Body of pancreas (tissue), 4 donors: Measurements from ENCODE around the gene LPP. TPM values are rescaled to one million over a fixed set of nuclear protein-coding genes. Genes with fewer than 3 reads are reported as not detected.

Source experiments
- ATAC-seq: fragments of 150-250 bp; one replicate; pipeline ENCODE4 v1.9.1; 2016
- DNase-seq, 4 donors: peaks; one replicate each; pipeline ENCODE4 v3.0.0-alpha.2; 2019
- H3K27ac ChIP-seq, 4 donors: fragments of 200-600 bp; sonication (generic); 1 replicate in 3 of 4; 2 replicates in 1 of 4; pipeline versions ENCODE4 v1.5.1 to v1.6.1; 2016 to 2019; ENCODE audit warnings: mild to moderate bottlenecking in 1 of 4, mixed read lengths in 1 of 4, moderate library complexity in 1 of 4
- H3K27me3 ChIP-seq, 2 donors: fragments of 200-600 bp; sonication (generic); one replicate each; pipeline ENCODE4 v1.6.0; 2016; ENCODE audit warnings: mild to moderate bottlenecking in 1 of 2
- H3K36me3 ChIP-seq, 2 donors: fragments of 200-600 bp; sonication (generic); replicated peaks in 1 of 2; 2 replicates each; pipeline ENCODE4 v1.5.1; 2016; ENCODE audit warnings: low read depth in 2 of 2; ENCODE audit not compliant: insufficient read depth in 1 of 2
- H3K4me1 ChIP-seq: fragments of 200-600 bp; sonication (generic); one replicate; pipeline ENCODE4 v1.6.0; 2016
- H3K4me3 ChIP-seq, 2 donors: fragments of 200-600 bp; sonication (generic); 1 replicate in 1 of 2; 2 replicates in 1 of 2; pipeline ENCODE4 v1.5.1; 2016 to 2019
- H3K9me3 ChIP-seq, 3 donors: fragments of 200-600 bp; sonication (generic); 1 replicate in 2 of 3; 2 replicates in 1 of 3; pipeline ENCODE4 v1.5.1; 2016
- POLR2A ChIP-seq, 3 donors: fragments of 450-650 bp; IDR thresholded peaks; one replicate each; pipeline ENCODE4 v1.6.1; 2016; ENCODE audit warnings: antibody characterized with exemption in 3 of 3, mild to moderate bottlenecking in 2 of 3
- WGBS, 2 donors: methylation state at CpG; one replicate each; pipeline ENCODE4 v1.1.5; 2017; 5-methylcytosine and 5-hydroxymethylcytosine counted together
- intact Hi-C: fragments of 100-400 bp; cut with DNase I; formaldehyde crosslinking; loops from one replicate; pipeline ENCODE4 v1.15.1; 2023
- total RNA-seq, 2 donors: library from RNA; depleted of rRNA; stranded (reverse); fragments of >200 nt; gene quantifications; one replicate each; pipeline ENCODE4 v1.1.0, GENCODE V29; 2016
- TF ChIP-seq, protein P1 (sequence below), 7 experiments: fragments of 450-650 bp in 4 of 7; fragments of 200-600 bp in 3 of 7; sonication (generic) in 3 of 7; IDR thresholded peaks; one replicate each; pipeline ENCODE4 v1.5.1; 2016 to 2019; ENCODE audit warnings: antibody characterized with exemption in 7 of 7

Gene LPP
- total RNA-seq, 2 donors from 2014 or later: 60.6 to 65.1 TPM

DNA sequence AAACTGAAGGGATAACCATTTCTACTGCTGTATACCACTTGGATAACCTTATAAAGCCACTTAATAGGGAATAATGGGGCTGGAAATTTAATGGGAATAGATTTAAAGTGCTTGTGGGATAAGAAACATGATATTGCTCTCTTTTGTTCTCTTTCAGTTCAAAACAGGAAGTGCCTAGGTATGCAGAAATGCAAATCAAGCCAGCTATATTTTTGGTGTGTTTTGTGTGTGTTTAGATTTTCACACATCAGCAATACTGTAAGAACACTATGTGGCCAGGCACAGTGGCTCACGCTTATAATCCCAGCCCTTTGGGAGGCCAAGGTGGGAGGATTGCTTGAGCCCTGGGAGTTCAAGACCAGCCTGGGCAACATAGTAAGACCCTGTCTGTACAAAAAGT lies 575.5 kb downstream of the LPP start:
- 92 to 100% methylated on average over 1 of the region's 1 CpG for WGBS, 2 donors
- H3K9me3 ChIP-seq: no peaks in the 10 kb centered on the region
- no peak overlapping the region for H3K4me3 ChIP-seq
- H3K27ac ChIP-seq: no peak overlapping the region
- H3K4me1 ChIP-seq: no peaks in the 10 kb centered on the region
- H3K36me3 ChIP-seq: no peaks in the 10 kb centered on the region
- TF ChIP-seq POLR2A (IDR thresholded peaks at IDR 0.05): no peak
- TF ChIP-seq, protein P1, sequence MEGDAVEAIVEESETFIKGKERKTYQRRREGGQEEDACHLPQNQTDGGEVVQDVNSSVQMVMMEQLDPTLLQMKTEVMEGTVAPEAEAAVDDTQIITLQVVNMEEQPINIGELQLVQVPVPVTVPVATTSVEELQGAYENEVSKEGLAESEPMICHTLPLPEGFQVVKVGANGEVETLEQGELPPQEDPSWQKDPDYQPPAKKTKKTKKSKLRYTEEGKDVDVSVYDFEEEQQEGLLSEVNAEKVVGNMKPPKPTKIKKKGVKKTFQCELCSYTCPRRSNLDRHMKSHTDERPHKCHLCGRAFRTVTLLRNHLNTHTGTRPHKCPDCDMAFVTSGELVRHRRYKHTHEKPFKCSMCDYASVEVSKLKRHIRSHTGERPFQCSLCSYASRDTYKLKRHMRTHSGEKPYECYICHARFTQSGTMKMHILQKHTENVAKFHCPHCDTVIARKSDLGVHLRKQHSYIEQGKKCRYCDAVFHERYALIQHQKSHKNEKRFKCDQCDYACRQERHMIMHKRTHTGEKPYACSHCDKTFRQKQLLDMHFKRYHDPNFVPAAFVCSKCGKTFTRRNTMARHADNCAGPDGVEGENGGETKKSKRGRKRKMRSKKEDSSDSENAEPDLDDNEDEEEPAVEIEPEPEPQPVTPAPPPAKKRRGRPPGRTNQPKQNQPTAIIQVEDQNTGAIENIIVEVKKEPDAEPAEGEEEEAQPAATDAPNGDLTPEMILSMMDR (IDR thresholded peaks at IDR 0.05): no peak
- H3K27me3 ChIP-seq: no peaks in the 10 kb centered on the region
- DNase-seq: no peak
- no peak for ATAC-seq
- intact Hi-C loops: no loop called here

DNA sequence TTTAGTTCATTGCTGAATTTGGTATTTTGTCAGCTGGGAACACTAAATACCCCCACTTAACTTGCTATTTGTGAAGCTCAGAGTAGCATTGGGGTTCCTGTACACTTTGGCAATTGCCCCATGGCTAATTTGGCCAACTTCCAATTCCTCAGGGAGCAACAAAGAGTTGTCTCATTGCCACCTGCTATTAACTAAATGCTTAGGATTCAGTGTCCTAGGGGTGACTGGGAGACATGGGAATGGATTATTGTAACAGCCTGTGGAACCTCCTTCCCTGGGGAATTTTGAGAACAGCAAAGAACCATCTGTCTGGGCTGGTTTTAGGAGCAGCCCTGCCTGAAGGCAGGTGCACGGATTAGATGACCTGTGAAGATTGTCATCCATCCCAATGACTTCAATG lies 580.4 kb downstream of the LPP start:
- TF ChIP-seq POLR2A (IDR thresholded peaks at IDR 0.05): no peak
- TF ChIP-seq, protein P1 (IDR thresholded peaks at IDR 0.05): no peak
- Histone ChIP-seq H3K9me3 (no peaks in the 10 kb centered on the region), H3K27ac (no peak overlapping the region), H3K27me3 (no peaks in the 10 kb centered on the region), H3K4me3 (no peak overlapping the region), H3K4me1 (no peaks in the 10 kb centered on the region), H3K36me3 (no peaks in the 10 kb centered on the region)
- intact Hi-C loops: no loop called here
- DNase-seq: peak in 3 of 4 donors; percentile 21 to 53 (median 22)
- 75 to 85% methylated on average over 1 of the region's 1 CpG for WGBS, 2 donors
- no peak for ATAC-seq

DNA sequence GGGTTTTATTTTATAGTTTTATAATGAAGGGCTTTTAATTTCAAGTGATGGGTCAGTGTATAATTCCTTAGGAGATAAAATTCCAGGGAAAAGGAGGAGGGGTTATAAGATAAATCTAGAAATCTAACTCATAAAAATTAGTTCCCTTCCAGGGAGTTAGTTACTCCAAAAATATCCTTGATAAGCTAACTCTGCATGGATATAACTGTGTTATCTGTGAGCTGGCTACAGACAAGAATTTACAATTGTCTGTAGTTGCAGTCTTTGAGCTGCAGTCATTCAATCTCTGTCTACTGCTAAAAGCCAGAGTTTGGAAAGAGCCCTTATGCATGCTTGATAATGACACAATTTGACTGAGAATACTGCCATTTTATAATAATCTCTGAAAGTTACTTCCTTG lies 585.6 kb downstream of the LPP start:
- Histone ChIP-seq H3K9me3 (no peaks in the 10 kb centered on the region), H3K36me3 (no peaks in the 10 kb centered on the region), H3K4me3 (no peak overlapping the region), H3K27ac (no peak overlapping the region), H3K4me1 (no peaks in the 10 kb centered on the region), H3K27me3 (no peaks in the 10 kb centered on the region)
- intact Hi-C loops: no loop called here
- no peak for TF ChIP-seq POLR2A (IDR thresholded peaks at IDR 0.05)
- TF ChIP-seq, protein P1 (IDR thresholded peaks at IDR 0.05): no peak
- ATAC-seq (no peak), DNase-seq (no peak)

DNA sequence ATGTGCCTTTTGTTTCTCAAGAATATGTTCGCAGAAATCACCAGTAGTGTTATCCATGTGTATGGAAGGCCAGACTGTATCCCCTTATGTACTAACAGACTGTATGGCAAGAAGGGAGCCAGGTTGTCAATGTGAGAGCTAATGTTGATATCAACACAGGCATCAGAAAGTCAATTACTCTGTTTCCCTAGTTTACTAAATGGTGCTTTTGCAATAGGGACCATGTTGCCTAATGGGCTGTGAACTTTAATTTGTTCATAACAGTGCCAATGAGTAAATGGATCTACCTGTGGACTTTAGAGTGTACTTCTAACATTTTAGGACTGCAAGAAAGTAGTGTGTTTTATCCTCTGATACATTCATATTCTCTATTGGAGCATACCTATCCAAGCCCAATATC lies 586.1 kb downstream of the LPP start:
- TF ChIP-seq, protein P1 (IDR thresholded peaks at IDR 0.05): no peak
- no peak for TF ChIP-seq POLR2A (IDR thresholded peaks at IDR 0.05)
- no peak overlapping the region for H3K27ac ChIP-seq
- no peaks in the 10 kb centered on the region for H3K9me3 ChIP-seq
- H3K36me3 ChIP-seq: no peaks in the 10 kb centered on the region
- WGBS, 2 donors: 83 to 100% methylated on average over 1 of the region's 1 CpG
- H3K27me3 ChIP-seq: no peaks in the 10 kb centered on the region
- DNase-seq: no peak
- ATAC-seq: no peak
- H3K4me3 ChIP-seq: no peak overlapping the region
- intact Hi-C loops: no loop called here
- no peaks in the 10 kb centered on the region for H3K4me1 ChIP-seq

DNA sequence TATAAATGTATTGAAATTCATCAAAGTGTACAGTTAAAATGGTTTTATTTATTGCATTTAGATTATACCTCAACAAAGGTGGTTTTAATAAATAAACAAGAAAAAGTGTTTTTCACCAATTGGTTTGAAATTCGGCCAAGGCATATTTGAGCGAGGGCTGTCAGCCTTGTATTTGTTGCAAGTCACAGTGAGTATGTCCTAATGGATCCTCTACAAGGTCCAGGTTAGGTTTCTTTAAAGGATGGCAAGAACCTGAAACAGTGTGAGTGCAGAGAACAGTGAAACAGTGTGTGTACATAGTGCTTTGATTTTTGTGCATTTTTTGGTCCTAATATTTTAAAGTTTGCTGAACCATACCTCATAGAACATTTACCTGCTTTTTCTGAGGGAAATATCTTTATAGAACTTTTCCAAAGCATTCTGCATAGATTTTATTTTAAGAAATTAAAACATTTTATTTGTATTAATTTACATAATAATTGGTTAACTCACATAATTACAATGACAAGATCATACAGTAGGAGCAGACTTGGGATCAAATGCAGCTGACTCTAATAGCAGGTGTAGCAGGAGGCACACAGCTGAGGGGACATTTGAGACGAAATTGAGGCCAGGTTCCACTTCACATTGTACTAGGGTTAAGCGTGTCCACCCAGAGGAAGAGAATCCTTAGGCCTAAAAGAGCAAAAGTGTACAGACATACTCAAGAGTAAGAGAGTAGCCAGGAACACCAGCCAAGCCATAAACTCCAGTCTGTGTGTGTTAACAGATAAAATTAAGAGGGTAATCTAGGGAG lies 589.0 kb downstream of the LPP start:
- H3K27ac ChIP-seq: no peak overlapping the region
- TF ChIP-seq, protein P1 (IDR thresholded peaks at IDR 0.05): no peak
- no peak for TF ChIP-seq POLR2A (IDR thresholded peaks at IDR 0.05)
- intact Hi-C loops: no loop called here
- WGBS, 2 donors: 86 to 88% methylated on average over 4 of the region's 4 CpGs
- DNase-seq: no peak
- H3K4me3 ChIP-seq: no peak overlapping the region
- no peaks in the 10 kb centered on the region for H3K27me3 ChIP-seq
- H3K9me3 ChIP-seq: no peaks in the 10 kb centered on the region
- no peaks in the 10 kb centered on the region for H3K36me3 ChIP-seq
- peaks cover 10% of the 10 kb centered on the region for H3K4me1 ChIP-seq
- ATAC-seq: no peak
